Measurements from ENCODE around the gene NFATC1. TPM values are rescaled to one million over a fixed set of nuclear protein-coding genes. Genes with fewer than 3 reads are reported as not detected.

The NFATC1 gene
- total RNA-seq, 2 donors from 2014 or later, result 5.2 to 5.9 TPM

GRCh38 chr18:79422022-79422782 lies 26.5 kb downstream of the NFATC1 start:
- intact Hi-C loops (cut with DNase I), result no loop called here
- H3K27ac ChIP-seq, result no peak overlapping the region

GRCh38 chr18:79422783-79423165 lies 27.0 kb downstream of the NFATC1 start:
- no peak overlapping the region for H3K27ac ChIP-seq
- no peak for ATAC-seq
- 85 to 86% methylated on average over 10 to 12 of the region's 12 CpGs for WGBS, 2 donors
- no peak for DNase-seq
- intact Hi-C loops (cut with DNase I), result no loop called here
- no peaks in the 10 kb centered on the region for H3K9me3 ChIP-seq
- H3K4me1 ChIP-seq, result no peaks in the 10 kb centered on the region
- H3K27me3 ChIP-seq, result no peaks in the 10 kb centered on the region
- H3K4me3 ChIP-seq, result no peak overlapping the region
- TF ChIP-seq CTCF (IDR thresholded peaks at IDR 0.05), result no peak
- TF ChIP-seq POLR2A (IDR thresholded peaks at IDR 0.05), result no peak
- H3K36me3 ChIP-seq (replicated peaks in 1 of 2; ENCODE audit: insufficient read depth in 1 of 2, low read depth in 2 of 2), result no peaks in the 10 kb centered on the region

More at GRCh38 chr18:79422022-79422782, 26.5 kb downstream of the NFATC1 start:
- ATAC-seq, result no peak
- Histone ChIP-seq H3K4me3 (no peak overlapping the region), H3K36me3 (replicated peaks in 1 of 2; ENCODE audit: insufficient read depth in 1 of 2, low read depth in 2 of 2) (no peaks in the 10 kb centered on the region), H3K9me3 (no peaks in the 10 kb centered on the region), H3K27me3 (no peaks in the 10 kb centered on the region), H3K4me1 (no peaks in the 10 kb centered on the region)
- WGBS, 2 donors, result 87 to 93% methylated on average over 21 to 24 of the region's 24 CpGs
- TF ChIP-seq CTCF (IDR thresholded peaks at IDR 0.05), result no peak
- TF ChIP-seq POLR2A (IDR thresholded peaks at IDR 0.05), result no peak
- DNase-seq, result no peak

- H3K27me3 ChIP-seq, result no peaks in the 10 kb centered on the region
- H3K27ac ChIP-seq, result no peak overlapping the region
- no peaks in the 10 kb centered on the region for H3K9me3 ChIP-seq
- DNase-seq (no peak), ATAC-seq (peak; percentile 22)
- intact Hi-C loops (cut with DNase I), result no loop called here
- TF ChIP-seq CTCF (IDR thresholded peaks at IDR 0.05), result no peak
- TF ChIP-seq POLR2A (IDR thresholded peaks at IDR 0.05), result no peak
- 81 to 83% methylated on average over 15 to 26 of the region's 26 CpGs for WGBS, 2 donors
- no peaks in the 10 kb centered on the region for H3K4me1 ChIP-seq
- no peaks in the 10 kb centered on the region for H3K36me3 ChIP-seq (replicated peaks in 1 of 2; ENCODE audit: insufficient read depth in 1 of 2, low read depth in 2 of 2)
- no peak overlapping the region for H3K4me3 ChIP-seq
Measured at GRCh38 chr18:79423211-79424007, 27.7 kb downstream of the NFATC1 start.

- intact Hi-C loops (cut with DNase I), result no loop called here
- no peaks in the 10 kb centered on the region for H3K36me3 ChIP-seq (replicated peaks in 1 of 2; ENCODE audit: insufficient read depth in 1 of 2, low read depth in 2 of 2)
- H3K9me3 ChIP-seq, result no peaks in the 10 kb centered on the region
- ATAC-seq (peak; percentile 66), DNase-seq (peak in 2 of 4 donors; percentile 29 to 32)
- 80 to 86% methylated on average over 6 to 30 of the region's 30 CpGs for WGBS, 2 donors
- no peak overlapping the region for H3K27ac ChIP-seq
- H3K27me3 ChIP-seq, result no peaks in the 10 kb centered on the region
- no peaks in the 10 kb centered on the region for H3K4me1 ChIP-seq
- TF ChIP-seq CTCF (IDR thresholded peaks at IDR 0.05) (no peak), POLR2A (IDR thresholded peaks at IDR 0.05) (no peak)
- H3K4me3 ChIP-seq, result no peak overlapping the region
Measured at GRCh38 chr18:79424008-79424565, 28.4 kb downstream of the NFATC1 start.
